ENCODE measurements around the gene ING3.

- TF ChIP-seq CTCF (conservative IDR thresholded peaks at IDR 0.05; ENCODE audit: low read length), result no peak
- no peak for TF ChIP-seq EZH2phosphoT487 (IDR thresholded peaks at IDR 0.05; ENCODE audit: borderline replicate concordance)
These were observed 11.2 kb upstream of the ING3 start for GRCh38 chr7:120939345-120939744.

Measured in Loucy (cell line).